HCT116 (cell line): ENCODE results near the gene LIMK2.

Experiments
- ELF1 ChIP-seq: IDR thresholded peaks from 2 replicates; pipeline ENCODE4 v1.6.1; 2012; ENCODE audit warnings: low read depth, borderline replicate concordance
- EZH2 ChIP-seq: fragments of 200-600 bp; sonication (generic); IDR thresholded peaks from 2 replicates; pipeline ENCODE4 v1.6.1; 2017; ENCODE audit warnings: antibody characterized with exemption, mixed run types
- POLR2A ChIP-seq: IDR thresholded peaks from 2 replicates; pipeline ENCODE4 v1.7.0; 2011; ENCODE audit warnings: borderline replicate concordance; ENCODE audit not compliant: insufficient read depth, insufficient read length; ENCODE audit errors: extremely low read depth
- POLR2AphosphoS5 ChIP-seq: IDR thresholded peaks from 2 replicates; pipeline ENCODE4 v1.6.1; 2011; ENCODE audit warnings: mild to moderate bottlenecking, low read depth, low read length, moderate library complexity
- TCF7L2 ChIP-seq: IDR thresholded peaks from 2 replicates; pipeline ENCODE4 v1.7.0; 2011; ENCODE audit warnings: borderline replicate concordance, inconsistent platforms; ENCODE audit not compliant: insufficient read depth, insufficient read length; ENCODE audit errors: extremely low read depth
- TF ChIP-seq, protein P1 (sequence below), 3 experiments: fragments of 200-600 bp in 1 of 3; sonication (generic) in 1 of 3; IDR thresholded peaks in 2 of 3; conservative IDR thresholded peaks in 1 of 3; 2 replicates each; pipeline ENCODE4 v1.5.1; 2012 to 2017; ENCODE audit warnings: low read depth in 2 of 3, low read length in 2 of 3, antibody characterized with exemption in 1 of 3, borderline replicate concordance in 1 of 3, control low read depth in 1 of 3, mild to moderate bottlenecking in 1 of 3, mixed read lengths in 1 of 3, mixed run types in 1 of 3, moderate library complexity in 1 of 3; ENCODE audit not compliant: insufficient read depth in 1 of 3

DNA sequence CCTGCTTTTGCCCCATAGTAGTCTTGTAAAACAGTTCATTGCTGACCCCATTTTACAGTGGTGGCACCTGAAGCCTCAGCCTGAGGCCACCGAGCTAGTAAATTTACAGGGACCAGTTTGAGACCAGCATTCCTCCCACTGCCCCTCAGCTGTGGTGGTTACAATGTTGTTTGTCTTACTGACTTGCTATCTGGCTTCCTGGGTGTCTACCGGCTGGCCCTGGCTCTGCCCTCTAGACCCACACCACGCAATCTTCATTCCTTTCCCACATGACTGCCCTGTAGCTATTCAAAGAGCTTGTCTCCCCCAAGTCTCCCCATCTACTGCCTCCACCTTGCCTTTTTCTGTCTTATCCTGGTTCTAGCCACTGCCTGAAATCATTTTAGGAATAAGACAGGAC lies 59.4 kb downstream of the LIMK2 start:
- TF ChIP-seq TCF7L2 (no peak), ELF1 (no peak), EZH2 (no peak), POLR2AphosphoS5 (no peak), POLR2A (no peak)
- TF ChIP-seq, protein P1, sequence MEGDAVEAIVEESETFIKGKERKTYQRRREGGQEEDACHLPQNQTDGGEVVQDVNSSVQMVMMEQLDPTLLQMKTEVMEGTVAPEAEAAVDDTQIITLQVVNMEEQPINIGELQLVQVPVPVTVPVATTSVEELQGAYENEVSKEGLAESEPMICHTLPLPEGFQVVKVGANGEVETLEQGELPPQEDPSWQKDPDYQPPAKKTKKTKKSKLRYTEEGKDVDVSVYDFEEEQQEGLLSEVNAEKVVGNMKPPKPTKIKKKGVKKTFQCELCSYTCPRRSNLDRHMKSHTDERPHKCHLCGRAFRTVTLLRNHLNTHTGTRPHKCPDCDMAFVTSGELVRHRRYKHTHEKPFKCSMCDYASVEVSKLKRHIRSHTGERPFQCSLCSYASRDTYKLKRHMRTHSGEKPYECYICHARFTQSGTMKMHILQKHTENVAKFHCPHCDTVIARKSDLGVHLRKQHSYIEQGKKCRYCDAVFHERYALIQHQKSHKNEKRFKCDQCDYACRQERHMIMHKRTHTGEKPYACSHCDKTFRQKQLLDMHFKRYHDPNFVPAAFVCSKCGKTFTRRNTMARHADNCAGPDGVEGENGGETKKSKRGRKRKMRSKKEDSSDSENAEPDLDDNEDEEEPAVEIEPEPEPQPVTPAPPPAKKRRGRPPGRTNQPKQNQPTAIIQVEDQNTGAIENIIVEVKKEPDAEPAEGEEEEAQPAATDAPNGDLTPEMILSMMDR (IDR thresholded peaks at IDR 0.05 in 2 of 3, conservative IDR thresholded peaks at IDR 0.05 in 1 of 3; ENCODE audit: borderline replicate concordance in 1 of 3, insufficient read depth in 1 of 3, low read depth in 2 of 3, low read length in 2 of 3): no peak
